ENCODE results near the gene E2F2. TPM values are rescaled to one million over a fixed set of nuclear protein-coding genes. Genes with fewer than 3 reads are reported as not detected.
A peak's percentile ranks its signal among the peaks of the same experiment; 100 is the strongest.

Gene E2F2
- total and polyA plus RNA-seq, 11 donors, result 0.04 to 2.7 (median 0.15) TPM; not detected in 1

GRCh38 chr1:23528250-23528978, 2.6 kb downstream of the E2F2 start:
- Histone ChIP-seq H3K27me3 (peaks cover 0 to 14% (median 0%) of the 10 kb centered on the region in 9 donors), H3K9me3 (no peaks in the 10 kb centered on the region), H3K4me3 (peak overlapping the region in 1 of 12 donors; percentile 74), H3K4me1 (peaks cover 7 to 96% (median 25%) of the 10 kb centered on the region in 12 donors), H3K27ac (peak overlapping the region in 5 of 12 donors; percentile 25 to 87 (median 37)), H3K36me3 (no peaks in the 10 kb centered on the region)
- peak; percentile 59 to 87 (median 74) for ATAC-seq
- peak; percentile 71 to 91 (median 83) for DNase-seq
- intact Hi-C loops (cut with DNase I), result no loop called here
- TF ChIP-seq POLR2A (IDR thresholded peaks at IDR 0.05), result no peak
- 8 to 15% (median 13%) methylated on average over 9 of the region's 9 CpGs for WGBS, 4 donors

GRCh38 chr1:23527900-23528249, 3.2 kb downstream of the E2F2 start:
- no peak for TF ChIP-seq CTCF (IDR thresholded peaks at IDR 0.05)
- TF ChIP-seq POLR2A (IDR thresholded peaks at IDR 0.05), result no peak
- no peaks in the 10 kb centered on the region for H3K9me3 ChIP-seq
- no peaks in the 10 kb centered on the region for H3K36me3 ChIP-seq
- DNase-seq, result no peak
- 69 to 75% (median 72%) methylated on average over 6 of the region's 6 CpGs for WGBS, 4 donors
- H3K4me3 ChIP-seq, result peak overlapping the region in 1 of 12 donors; percentile 74
- H3K4me1 ChIP-seq, result peaks cover 7 to 96% (median 25%) of the 10 kb centered on the region in 12 donors
- ATAC-seq, result peak in 1 of 4 donors; percentile 5
- H3K27ac ChIP-seq, result peak overlapping the region in 1 of 12 donors; percentile 87
- H3K27me3 ChIP-seq, result peaks cover 0 to 14% (median 0%) of the 10 kb centered on the region in 9 donors
- intact Hi-C loops (cut with DNase I), result no loop called here

- Histone ChIP-seq H3K27me3 (peaks cover 0 to 14% (median 0%) of the 10 kb centered on the region in 9 donors), H3K4me3 (no peak overlapping the region), H3K27ac (peak overlapping the region in 1 of 12 donors; percentile 87), H3K4me1 (peaks cover 7 to 94% (median 25%) of the 10 kb centered on the region in 12 donors), H3K9me3 (no peaks in the 10 kb centered on the region), H3K36me3 (no peaks in the 10 kb centered on the region)
- ATAC-seq, result no peak
- TF ChIP-seq CTCF (IDR thresholded peaks at IDR 0.05) (no peak), POLR2A (IDR thresholded peaks at IDR 0.05) (no peak)
- intact Hi-C loops (cut with DNase I), result no loop called here
- WGBS, 4 donors, result 89 to 96% (median 94%) methylated on average over 7 of the region's 7 CpGs
- DNase-seq, result no peak
Observed at GRCh38 chr1:23527366-23527765, 3.7 kb downstream of the E2F2 start.

DNA sequence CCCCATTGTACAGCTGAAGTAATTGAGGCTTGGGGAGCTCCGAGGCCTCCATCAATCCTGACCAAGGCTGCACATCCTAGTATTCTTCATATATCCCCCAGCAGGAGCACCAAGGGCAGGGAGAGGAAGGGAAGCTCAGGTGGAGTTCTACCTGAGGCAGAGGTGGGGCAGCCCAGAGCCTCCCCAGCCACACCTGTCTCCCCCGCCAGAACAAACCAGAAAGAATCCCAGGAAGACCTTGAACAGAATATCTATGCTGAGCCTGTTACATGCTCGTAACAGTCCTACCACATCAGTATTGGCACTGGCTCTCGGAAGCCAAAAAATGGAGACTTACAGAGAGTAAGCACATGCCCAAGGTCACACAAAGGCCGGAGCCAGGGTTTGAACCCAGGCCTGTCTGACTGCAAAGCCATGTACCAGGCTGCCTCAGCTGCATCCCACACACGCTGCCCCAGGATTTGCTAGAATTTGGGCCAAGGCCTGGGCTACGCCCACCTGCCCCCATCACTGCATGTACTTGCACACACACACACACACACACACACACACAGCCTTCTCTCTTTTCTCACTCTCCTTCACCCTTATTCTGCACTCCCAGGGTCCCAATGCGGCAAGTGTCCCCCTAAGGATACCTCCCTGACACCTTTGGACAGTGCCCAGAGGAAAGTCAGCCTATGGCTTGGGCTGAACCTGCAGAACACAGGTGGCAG, 4.5 kb downstream of the E2F2 start:
- peaks cover 7 to 85% (median 20%) of the 10 kb centered on the region in 12 donors for H3K4me1 ChIP-seq
- no peak overlapping the region for H3K4me3 ChIP-seq
- peaks cover 0 to 14% (median 0%) of the 10 kb centered on the region in 9 donors for H3K27me3 ChIP-seq
- DNase-seq (no peak), ATAC-seq (no peak)
- peak overlapping the region in 1 of 12 donors; percentile 87 for H3K27ac ChIP-seq
- intact Hi-C loops (cut with DNase I), result no loop called here
- H3K36me3 ChIP-seq, result no peaks in the 10 kb centered on the region
- TF ChIP-seq POLR2A (IDR thresholded peaks at IDR 0.05) (no peak), CTCF (IDR thresholded peaks at IDR 0.05) (no peak)
- H3K9me3 ChIP-seq, result no peaks in the 10 kb centered on the region
- WGBS, 4 donors, result 95 to 98% (median 96%) methylated on average over 8 of the region's 8 CpGs

All from heart left ventricle (tissue), 16 donors.